ENCODE measurements around the gene ZNF652.

ZNF652 gene

GRCh38 chr17:49258394-49258793 is 103.7 kb downstream of the ZNF652 start:
- DNase-seq = no peak

- no peak for DNase-seq
Measured at GRCh38 chr17:49255125-49255524, 106.9 kb downstream of the ZNF652 start.

GRCh38 chr17:49254066-49254465 is 108.0 kb downstream of the ZNF652 start:
- no peak for DNase-seq

- no peak for DNase-seq
Measured at GRCh38 chr17:49252148-49252695, 109.8 kb downstream of the ZNF652 start.

- DNase-seq = no peak
Measured at GRCh38 chr17:49249890-49250522, 112.0 kb downstream of the ZNF652 start.

GRCh38 chr17:49249292-49249794 is 112.7 kb downstream of the ZNF652 start:
- DNase-seq = no peak

- no peak for DNase-seq
Measured at GRCh38 chr17:49247944-49248343, 114.1 kb downstream of the ZNF652 start.

- no peak for DNase-seq
Measured at GRCh38 chr17:49244839-49245238, 117.2 kb downstream of the ZNF652 start.

All from NCI-H510A (cell line).